PFSK-1 (cell line): Measurements from ENCODE around the gene RNF5.

Source experiments
- POLR2AphosphoS5 ChIP-seq: IDR thresholded peaks from 2 replicates; pipeline ENCODE4 v1.6.1; 2012; ENCODE audit warnings: low read depth, mild to moderate bottlenecking, control low read depth, low read length, moderate library complexity
- SIN3A ChIP-seq: IDR thresholded peaks from 2 replicates; pipeline ENCODE4 v1.6.1; 2012; ENCODE audit warnings: mild to moderate bottlenecking, low read length, moderate library complexity, borderline replicate concordance; ENCODE audit not compliant: insufficient read depth
- TAF1 ChIP-seq: IDR thresholded peaks from 2 replicates; pipeline ENCODE4 v1.6.1; 2012; ENCODE audit warnings: low read length, control low read depth, borderline replicate concordance; ENCODE audit not compliant: insufficient read depth
- TF ChIP-seq, protein P1 (sequence below), 2 experiments: IDR thresholded peaks; 2 replicates each; pipeline versions ENCODE4 v1.6.1 to v1.8.0; 2011 to 2012; ENCODE audit warnings: low read depth in 2 of 2, low read length in 2 of 2, control low read depth in 1 of 2, inconsistent platforms in 1 of 2, mild to moderate bottlenecking in 1 of 2, moderate library complexity in 1 of 2; ENCODE audit not compliant: insufficient read depth in 1 of 2

DNA sequence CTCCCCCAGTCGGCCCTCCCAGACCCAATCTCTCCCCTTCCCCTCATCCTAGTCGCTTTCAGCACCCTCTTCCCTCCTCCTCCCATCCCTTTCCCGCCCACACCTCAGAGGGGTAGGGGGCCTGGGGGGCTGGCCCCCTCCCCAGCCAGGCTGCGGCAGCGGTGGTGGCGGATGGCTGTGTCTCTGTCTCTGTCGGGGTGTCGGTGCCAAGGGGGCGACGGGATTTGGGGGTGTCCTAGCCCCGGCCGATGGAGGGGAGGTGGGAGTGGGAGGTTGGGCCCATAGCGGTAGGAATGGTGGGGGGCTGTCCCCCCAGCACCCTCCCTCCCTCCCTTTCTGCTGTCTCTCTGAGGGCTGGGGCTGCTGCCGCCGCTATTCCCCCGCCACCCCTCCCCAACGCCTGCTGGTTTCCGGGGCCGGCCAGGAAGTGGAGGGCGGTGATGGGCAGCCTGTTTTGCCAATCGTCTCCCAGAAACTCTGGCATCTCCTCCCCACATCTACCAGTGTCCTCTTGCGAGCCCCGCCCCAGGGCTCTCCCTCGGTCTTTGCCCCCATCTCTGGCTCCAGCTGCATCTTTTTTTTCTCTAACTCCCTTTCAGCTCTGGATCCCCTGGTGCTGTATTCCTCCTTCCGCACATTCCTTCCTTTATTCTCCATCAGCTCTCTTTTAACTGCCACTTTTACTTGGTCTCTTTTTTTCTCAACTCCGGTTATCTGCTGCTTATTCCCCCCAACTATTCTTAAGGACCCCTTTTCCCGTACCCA is 2.3 kb upstream of the RNF5 start, which contains the start of gene AGPAT1:
- TF ChIP-seq POLR2AphosphoS5: peak; percentile 86
- TF ChIP-seq TAF1: peak; percentile 66
- TF ChIP-seq, protein P1, sequence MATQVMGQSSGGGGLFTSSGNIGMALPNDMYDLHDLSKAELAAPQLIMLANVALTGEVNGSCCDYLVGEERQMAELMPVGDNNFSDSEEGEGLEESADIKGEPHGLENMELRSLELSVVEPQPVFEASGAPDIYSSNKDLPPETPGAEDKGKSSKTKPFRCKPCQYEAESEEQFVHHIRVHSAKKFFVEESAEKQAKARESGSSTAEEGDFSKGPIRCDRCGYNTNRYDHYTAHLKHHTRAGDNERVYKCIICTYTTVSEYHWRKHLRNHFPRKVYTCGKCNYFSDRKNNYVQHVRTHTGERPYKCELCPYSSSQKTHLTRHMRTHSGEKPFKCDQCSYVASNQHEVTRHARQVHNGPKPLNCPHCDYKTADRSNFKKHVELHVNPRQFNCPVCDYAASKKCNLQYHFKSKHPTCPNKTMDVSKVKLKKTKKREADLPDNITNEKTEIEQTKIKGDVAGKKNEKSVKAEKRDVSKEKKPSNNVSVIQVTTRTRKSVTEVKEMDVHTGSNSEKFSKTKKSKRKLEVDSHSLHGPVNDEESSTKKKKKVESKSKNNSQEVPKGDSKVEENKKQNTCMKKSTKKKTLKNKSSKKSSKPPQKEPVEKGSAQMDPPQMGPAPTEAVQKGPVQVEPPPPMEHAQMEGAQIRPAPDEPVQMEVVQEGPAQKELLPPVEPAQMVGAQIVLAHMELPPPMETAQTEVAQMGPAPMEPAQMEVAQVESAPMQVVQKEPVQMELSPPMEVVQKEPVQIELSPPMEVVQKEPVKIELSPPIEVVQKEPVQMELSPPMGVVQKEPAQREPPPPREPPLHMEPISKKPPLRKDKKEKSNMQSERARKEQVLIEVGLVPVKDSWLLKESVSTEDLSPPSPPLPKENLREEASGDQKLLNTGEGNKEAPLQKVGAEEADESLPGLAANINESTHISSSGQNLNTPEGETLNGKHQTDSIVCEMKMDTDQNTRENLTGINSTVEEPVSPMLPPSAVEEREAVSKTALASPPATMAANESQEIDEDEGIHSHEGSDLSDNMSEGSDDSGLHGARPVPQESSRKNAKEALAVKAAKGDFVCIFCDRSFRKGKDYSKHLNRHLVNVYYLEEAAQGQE (IDR thresholded peaks at IDR 0.05; ENCODE audit: insufficient read depth in 1 of 2, low read depth in 2 of 2, low read length in 2 of 2): no peak
- no peak for TF ChIP-seq SIN3A
